Midbrain (tissue), 1 donor: ENCODE results near the gene ARHGEF11.
"Not testable (repeated sequence)": the region's sequence is repeated elsewhere in the genome, so short reads cannot be mapped to it uniquely, and the experiment has no call there.

Experiments
- DNase-seq: peaks from one replicate; lab custom pipeline; 2025; lab: John Stamatoyannopoulos, UW

The ARHGEF11 gene

DNA sequence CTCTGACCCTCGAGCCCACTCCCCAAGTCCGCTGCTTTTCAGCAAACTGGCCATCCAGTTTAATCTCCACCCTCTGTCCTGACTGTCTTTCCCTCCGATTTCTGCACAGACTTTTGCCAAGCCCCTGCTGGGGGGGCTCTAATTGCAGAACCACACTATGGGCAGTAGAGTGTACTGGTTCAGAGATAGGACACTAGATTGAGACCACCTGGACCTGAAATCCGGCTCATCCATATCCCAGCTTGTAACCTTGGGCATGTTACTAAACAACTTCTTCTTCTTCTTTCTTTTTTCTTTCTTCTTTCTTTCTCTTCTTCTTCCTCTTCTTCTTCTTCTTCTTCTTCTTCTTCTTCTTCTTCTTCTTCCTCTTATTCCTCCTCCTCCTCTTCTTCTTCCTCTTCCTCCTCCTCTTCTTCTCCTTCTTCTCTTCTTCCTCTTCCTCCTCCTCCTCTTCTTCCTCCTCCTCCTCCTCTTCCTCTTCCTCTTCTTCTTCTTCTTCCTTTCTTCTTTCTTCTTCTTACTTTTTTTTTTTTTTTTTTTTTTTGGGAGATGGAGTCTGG is 117.4 kb downstream of the ARHGEF11 start:
- no peak for DNase-seq

DNA sequence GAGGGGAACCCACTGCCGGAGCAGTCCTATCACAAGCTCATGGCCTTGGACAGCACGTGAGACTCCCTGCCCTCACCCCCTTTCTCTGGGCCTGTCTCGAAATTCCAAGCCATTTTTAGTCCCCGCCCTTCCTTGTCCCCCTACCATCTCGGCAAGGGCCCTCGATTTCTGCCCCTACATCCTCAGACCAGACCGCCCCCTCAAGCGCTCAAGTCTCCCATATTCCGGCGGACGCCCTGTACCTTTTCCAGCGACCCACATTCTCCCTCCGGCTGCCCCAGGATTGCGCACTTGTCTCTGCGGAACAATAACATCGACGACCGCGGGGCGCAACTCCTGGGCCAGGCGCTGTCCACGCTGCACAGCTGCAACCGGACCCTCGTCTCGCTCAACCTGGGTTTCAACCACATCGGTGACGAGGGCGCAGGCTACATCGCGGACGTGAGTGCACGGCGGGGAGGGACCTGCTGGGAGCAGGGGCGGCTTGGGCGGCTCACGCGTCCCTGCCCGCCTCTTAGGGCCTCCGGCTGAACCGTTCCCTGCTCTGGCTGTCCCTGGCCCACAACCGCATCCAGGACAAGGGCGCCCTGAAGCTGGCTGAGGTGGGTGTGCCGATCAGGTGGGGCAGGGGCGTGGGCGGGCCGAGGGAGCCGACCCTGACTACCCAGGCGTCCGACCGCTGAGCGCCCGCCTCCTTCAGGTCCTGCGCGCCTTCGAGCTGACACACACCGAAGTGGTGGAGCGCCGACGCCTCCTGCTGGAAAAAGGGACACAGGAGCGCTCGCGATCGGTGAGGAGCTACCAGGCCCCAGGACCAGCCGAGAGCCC is 118.1 kb downstream of the ARHGEF11 start:
- DNase-seq = no peak

DNA sequence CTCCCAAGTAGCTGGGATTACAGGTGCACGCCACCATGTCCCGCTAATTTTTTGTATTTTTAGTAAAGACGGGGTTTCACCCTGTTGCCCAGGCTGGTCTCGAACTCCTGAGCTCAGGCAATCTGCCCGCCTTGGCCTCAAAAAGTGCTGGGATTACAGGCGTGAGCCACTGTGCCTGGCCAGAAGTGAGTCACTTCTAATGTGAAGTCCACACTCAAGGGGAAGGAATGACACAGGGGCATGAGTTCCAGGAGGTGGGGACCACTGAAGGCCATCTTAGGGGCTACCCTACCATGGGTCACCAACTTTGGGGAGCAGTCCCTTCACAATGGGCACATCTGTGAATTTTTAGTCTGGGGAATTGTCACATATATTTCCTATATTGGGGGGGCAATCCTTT is 118.8 kb downstream of the ARHGEF11 start:
- DNase-seq = not testable (repeated sequence)

DNA sequence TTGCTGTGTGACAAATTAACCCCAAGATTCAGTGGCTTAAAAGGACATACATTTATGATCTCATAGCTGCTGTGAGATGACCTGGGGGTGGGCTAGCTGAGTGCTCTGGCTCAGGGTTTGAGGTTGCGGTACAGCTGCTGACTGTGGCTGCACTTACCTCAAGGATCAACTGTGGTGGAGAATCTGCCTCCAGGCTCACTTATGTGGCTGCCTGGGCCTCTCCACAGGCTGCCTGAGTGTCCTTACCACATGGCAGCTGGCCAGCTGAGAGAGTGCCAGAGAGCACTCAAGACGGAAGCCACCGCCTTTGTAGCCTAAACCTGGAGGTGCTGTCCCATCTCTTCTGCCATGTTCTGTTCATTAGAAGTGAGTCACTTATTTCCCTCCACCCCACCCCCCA is 119.4 kb downstream of the ARHGEF11 start:
- DNase-seq = no peak

DNA sequence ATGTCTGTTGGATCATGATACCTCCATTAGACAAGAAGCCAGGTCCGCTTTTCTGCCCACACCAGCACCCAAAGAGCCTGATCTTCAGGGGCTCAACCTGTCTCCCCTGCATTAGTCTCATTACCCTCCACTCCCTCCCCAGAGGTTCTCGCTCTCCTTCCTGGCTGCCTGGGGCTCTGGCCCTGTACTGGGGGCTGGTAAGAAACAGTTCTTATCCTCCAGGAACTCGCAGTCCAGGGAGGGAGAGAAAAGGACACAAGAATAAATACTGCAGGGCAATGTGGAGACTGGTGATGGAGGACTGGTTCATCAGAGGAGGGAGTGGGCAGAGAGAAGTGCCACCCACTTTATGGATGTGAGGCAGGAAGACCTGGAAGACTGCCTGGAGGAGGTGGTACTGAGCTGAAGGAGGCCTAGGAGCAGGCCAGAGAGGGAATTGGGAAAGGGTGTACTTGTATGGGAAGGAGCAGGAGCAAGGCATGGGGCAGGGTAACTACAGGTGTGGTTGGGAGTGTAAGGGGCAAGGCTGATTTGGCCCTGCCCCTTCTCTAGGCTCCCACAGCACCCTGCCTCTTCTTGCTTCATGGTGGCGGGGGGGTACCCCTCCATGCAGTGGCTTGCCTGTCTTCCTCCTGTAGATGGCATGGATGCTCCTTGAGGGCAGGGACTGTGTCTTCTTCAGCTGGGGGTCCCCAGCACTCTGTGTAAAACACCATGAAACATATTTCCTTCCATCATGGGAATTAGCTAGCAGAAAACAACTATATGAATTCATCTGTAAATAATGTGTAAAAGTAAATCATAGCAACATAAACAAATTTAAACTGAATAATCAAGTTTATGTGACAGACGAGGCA is 120.2 kb downstream of the ARHGEF11 start:
- no peak for DNase-seq

DNA sequence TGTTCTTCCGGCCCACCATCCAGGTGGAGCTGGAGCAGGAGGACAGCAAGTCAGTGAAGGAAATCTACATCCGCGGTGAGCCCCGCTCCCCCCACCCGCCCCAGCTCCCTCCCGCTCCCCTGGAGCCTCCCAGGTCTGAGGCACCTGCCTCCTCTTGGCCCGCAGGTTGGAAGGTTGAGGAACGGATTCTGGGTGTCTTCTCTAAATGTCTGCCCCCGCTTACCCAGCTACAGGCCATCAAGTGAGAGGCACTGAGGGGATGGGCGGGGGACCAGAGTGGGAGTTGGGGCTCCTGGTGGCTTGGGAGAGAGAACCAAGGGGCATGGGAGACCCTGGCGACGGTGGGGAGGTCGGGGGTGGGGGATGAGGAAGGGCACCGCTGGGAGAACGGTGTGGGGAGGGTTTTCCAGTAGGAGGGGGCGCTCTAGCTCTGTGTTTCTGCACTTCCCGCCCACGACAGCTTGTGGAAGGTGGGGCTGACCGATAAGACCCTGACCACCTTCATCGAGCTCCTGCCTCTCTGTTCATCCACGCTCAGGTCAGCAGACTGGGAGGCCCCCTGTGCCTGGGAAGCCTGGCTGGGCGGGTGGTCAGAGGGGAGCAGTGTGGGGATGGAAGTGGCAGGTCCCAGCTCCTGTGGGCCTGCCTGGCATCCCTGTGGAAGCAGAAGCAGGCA is 120.9 kb downstream of the ARHGEF11 start:
- DNase-seq = no peak

DNA sequence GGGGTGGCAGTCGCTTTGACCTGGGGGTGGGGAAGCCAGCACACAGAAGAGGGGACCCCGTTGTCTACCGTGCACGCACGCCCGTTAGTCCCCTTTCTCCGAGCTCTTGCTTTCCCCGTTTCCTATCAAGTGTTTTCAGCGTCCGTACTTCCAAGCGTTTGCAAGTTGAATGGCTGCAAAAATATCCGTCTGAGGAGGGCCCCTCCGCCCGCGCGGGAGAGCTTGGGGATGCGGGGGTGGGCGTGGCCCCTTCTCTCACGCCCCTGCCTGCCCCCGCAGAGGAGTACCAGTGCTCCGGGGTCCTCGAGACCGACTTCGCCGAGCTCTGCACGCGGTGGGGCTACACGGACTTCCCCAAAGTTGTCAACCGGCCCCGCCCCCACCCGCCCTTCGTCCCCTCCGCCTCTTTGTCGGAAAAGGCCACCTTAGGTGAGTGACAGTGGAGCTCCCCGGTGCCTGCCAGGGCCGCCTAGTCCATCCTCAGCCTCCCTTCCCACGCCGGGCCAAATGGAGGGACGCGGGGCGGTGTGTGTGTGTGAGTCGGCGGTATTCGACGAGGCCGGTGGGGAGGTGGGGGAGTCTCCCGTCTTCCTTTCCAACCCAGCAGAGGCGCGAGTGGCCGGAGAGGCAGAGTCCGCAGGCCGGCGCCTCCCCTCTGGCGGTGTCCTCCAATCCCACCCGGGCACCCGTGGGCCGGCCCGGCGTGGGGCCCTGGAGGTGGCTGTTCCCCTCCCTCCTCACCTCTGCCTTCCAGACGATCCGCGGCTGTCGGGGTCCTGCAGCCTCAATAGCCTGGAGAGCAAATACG is 121.7 kb downstream of the ARHGEF11 start:
- DNase-seq = no peak

DNA sequence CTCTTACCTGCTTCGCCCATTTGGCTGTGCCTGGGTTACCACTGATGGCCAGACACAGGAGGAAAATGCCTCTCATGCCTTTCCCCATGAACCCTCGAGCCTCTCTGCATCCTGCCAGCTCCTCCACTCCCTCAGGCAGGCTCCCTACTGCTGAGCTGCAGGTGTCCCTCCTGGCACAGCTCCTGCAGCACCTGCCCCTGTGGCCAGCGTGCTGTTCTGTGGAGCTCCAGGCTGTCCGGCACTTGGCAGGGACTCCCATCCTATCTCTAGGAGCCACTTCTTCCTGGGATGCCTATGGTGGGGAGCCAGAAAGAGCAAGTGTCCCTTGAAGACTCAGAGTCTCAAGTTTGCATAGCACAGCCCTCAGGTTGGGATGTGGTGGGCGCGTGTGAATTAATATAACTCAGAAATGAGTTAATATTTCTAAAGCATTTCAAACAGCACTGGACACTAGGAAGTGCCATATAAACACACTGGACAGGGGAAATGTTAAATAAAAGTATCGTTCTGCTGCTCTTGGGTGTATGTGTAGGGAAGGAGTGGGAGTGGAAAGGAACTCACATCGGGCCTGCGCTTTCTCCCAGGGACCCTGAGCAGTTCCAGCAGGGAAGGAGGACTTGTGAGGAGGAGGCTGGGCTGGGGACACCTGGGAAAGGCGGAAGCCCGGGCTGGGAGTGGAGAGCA is 122.4 kb downstream of the ARHGEF11 start:
- no peak for DNase-seq

DNA sequence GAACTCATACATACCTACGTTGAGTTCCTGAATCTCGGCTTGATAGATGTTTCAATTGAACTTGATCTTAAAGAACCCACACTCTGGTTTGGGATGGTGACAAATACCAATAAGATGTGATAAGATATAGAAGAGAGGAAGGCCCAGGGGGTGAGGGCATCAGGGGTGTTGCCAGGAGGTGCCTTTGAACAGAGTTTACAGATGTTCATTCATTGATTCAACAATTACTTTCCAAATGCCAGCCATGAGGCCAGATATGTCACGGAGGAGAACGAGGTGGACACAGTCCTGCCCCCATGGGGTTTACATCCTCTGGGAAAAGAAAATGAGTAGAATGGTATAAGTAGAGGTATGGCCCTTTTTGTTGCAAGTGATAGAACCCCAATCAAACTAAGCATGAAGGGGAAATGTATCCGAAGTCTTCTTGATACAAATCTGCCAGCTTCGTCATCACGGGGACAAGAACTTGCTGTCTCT is 124.5 kb downstream of the ARHGEF11 start:
- DNase-seq = no peak

DNA sequence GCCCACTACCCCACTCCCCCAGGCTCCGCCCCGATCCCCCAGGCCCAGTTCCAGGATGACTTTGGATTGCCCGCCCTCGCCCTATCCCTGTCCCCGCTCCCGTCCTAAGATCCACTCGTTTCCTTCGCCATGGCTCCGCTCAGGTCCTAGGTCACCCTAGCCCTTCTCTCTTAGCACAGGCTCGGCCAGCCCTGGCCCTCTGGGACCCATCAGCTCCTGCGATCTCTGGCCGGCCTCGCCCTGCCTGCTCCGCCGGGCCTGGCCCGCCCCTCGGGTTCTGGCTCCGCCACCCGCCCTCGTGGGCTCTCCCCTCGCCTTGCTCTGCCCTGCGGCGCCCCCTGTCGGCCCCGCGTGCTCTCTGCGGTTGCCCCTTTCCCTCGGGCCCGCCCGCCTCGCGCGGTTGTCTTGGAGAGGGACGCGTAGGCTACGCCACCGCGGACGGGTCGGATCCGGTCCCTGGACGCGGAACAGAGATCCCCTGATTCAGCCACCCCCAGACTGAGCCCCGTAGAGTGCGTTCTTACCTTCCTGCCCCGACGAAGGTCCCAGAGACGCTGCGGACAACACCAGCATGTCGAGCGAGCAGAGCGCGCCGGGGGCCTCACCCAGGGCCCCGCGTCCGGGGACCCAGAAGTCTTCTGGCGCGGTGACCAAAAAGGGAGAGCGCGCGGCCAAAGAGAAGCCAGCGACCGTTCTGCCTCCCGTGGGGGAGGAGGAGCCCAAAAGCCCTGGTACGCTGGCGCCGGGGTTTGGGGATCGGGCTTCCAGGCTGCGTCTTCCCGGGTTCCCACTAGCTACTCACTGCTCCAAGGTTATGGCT is 125.1 kb downstream of the ARHGEF11 start, which contains the start of gene LRRC71:
Gene LRRC71, plus strand, starts transcription at position 400 of the 820 bp plus-strand sequence. Its CDS starts 172 bp downstream, at position 572.
- peak; percentile 40 for DNase-seq

DNA sequence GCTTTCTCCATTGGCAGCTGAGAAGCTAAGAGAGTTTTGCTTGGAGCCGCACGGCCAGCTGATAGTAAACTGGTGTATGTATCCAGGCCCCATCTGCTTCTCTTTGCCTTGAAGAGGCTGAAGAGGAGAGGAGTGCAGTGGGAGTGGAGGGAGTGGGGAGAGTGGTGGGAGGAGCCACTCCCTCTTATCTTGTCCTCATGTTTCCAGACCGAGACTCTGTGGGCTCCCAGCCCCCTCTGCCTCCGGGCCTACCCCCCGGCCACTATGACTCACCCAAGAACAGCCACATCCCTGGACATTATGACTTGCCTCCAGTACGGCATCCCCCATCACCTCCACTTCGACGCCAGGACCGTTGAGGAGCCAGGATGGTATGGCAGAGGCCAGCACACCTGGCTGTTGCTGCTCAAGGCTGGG is 131.1 kb downstream of the ARHGEF11 start:
- no peak for DNase-seq

DNA sequence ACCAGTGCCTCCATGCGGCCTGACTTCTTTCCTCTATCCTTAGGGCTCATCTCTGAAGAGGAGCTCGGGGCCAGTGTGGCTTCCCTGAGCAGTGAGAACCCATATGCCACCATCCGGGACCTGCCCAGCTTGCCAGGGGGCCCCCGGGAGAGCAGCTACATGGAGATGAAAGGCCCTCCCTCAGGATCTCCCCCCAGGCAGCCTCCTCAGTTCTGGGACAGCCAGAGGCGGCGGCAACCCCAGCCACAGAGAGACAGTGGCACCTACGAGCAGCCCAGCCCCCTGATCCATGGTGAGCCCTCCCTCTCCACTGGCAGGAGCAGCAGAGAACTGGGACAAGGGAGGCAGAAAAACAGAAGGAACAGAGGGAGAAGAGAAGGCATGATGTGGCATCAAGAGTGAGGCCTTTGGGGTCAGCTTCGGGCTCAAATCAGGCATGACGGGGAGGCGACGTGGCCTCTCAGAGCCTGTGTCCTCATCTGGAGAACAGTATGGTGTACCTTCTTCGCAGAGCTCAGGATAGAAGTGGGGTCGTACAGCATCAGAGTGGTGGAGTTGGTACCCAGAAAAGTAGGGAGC is 131.6 kb downstream of the ARHGEF11 start:
- no peak for DNase-seq

DNA sequence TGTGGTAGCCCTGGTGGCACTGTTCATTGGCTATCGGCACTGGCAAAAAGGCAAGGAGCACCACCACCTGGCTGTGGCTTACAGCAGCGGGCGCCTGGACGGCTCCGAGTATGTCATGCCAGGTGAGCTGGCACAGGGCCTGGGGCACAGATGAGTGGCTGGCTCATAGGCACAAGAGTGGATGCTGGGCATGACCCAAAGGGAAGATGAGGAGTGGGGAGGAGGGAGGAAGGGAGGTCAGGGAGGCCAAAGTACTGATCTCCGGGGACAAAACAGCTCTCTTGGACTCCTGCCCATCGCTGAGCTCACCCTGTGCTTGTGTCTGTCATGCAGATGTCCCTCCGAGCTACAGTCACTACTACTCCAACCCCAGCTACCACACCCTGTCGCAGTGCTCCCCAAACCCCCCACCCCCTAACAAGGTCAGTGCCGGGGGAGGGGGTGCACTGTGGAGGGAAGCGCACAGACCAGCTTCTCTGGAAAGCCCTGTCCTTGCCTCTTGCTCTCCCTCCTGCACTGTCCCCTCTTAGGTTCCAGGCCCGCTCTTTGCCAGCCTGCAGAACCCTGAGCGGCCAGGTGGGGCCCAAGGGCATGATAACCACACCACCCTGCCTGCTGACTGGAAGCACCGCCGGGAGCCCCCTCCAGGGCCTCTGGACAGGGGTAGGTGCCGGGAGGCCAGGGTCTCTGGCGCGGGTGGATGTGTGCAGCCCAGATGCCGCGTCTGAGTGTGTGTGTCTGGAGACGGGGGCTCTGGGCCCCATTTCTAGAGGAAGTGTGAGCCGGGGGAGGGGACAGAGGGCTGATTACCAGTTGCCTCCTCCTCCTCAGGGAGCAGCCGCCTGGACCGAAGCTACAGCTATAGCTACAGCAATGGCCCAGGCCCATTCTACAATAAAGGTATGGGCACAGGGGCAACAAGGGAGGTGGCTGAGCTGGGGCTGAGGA is 132.4 kb downstream of the ARHGEF11 start:
- no peak for DNase-seq

DNA sequence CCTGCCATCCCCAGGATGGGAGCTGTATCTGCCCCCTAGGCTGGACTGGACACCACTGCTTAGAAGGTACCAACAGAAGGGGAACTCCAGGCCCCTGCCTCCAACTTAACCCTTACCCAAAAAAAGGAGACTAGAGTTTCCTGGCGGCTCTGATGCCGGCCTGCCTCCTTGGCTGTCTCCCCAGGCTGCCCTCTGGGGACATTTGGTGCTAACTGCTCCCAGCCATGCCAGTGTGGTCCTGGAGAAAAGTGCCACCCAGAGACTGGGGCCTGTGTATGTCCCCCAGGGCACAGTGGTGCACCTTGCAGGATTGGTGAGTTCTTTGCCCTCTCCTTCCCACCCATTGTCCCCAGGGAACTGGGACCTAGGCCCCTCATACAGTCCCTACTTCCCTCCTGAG is 133.2 kb downstream of the ARHGEF11 start:
- DNase-seq = no peak

DNA sequence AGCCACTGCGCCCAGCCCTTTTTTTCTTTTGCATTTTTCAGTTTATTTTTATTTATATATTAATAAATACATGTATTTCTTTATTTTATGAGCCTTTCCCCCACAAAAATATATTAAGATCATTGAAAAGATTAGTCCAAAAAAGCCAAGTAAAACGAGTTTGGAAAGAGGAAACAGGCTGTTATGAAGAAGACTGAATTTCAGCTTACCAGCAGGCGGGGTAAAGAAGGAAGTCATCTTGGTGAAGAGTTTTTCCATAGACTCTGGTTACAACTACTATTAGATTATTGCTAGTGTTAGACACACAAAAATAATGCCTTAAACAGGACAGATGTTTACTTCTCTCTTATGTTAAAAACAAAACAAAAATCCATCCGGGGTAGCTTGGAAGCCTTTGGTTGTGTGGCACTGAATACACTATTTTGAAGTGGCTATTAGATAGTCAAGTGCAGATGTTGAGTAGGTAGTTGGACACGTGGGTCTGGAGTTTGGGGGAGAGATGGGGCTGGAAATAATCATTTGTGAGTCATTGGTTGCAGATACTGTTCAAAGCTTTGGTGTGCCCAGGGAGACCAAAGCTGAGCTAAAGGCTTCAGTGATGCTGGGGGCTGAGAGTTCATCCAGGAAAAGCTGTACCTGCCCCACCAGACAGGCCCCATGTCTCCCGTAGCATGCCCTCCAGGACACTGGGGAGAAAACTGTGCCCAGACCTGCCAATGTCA is 133.8 kb downstream of the ARHGEF11 start:
- no peak for DNase-seq

DNA sequence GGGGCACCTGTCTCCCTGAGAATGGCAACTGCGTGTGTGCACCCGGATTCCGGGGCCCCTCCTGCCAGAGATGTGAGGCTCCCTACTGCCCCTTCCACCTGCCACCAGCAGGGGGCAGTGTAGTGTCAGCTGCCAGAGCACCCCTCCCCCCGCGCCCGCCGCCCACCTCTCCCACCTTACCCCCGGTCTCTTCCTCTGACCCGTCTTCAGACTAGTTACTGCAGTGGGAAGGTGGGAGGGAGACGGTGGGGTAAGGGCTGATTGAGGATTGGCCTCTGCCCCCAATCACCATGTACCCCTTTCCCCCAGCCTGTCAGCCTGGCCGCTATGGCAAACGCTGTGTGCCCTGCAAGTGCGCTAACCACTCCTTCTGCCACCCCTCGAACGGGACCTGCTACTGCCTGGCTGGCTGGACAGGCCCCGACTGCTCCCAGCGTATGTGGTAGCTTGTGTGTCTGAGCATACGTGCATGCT is 135.2 kb downstream of the ARHGEF11 start:
- no peak for DNase-seq

DNA sequence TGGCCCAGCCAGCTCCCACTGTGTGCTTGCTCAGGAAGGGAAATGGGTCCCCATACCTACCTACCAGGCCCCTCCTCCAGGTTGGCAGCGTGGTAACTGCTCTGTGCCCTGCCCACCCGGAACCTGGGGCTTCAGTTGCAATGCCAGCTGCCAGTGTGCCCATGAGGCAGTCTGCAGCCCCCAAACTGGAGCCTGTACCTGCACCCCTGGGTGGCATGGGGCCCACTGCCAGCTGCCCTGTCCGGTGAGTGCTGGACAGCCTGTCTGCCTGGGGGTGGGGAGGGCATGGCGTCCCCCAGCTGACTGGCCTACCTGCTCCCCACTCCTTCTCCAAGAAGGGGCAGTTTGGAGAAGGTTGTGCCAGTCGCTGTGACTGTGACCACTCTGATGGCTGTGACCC is 135.9 kb downstream of the ARHGEF11 start:
- no peak for DNase-seq
